B cell (primary cell): ENCODE data around the gene CHRNA5. TPM values are rescaled to one million over a fixed set of nuclear protein-coding genes. Genes with fewer than 3 reads are reported as not detected.

Experiments
- ATAC-seq: fragments of 200-7000 bp; cut with Tn5 transposase; one replicate; pipeline ENCODE4 v1.10.0; 2021; ENCODE audit warnings: low read depth, mild to moderate bottlenecking, moderate number of reproducible peaks, moderate library complexity
- CTCF ChIA-PET: fragments of 350-600 bp; sonication (Branson Sonifier 250); formaldehyde crosslinking; loops from one replicate; lab custom pipeline; 2021; ENCODE audit warnings: antibody characterized with exemption, inconsistent platforms; lab: Charles Lee
- POLR2A ChIA-PET: fragments of 350-600 bp; sonication (Branson Sonifier 250); formaldehyde crosslinking; loops from one replicate; lab custom pipeline; 2021; ENCODE audit warnings: antibody characterized with exemption; lab: Charles Lee
- DNase-seq: peaks from one replicate; pipeline ENCODE4 v3.0.0; 2013
- H2AFZ ChIP-seq: 2 replicates; pipeline ENCODE4 v1.6.1; 2012; ENCODE audit warnings: mild to moderate bottlenecking, low read depth, low read length; ENCODE audit not compliant: insufficient read depth, poor library complexity, severe bottlenecking
- H3K27ac ChIP-seq, 2 donors: 1 replicate in 1 of 2; 2 replicates in 1 of 2; pipeline ENCODE4 v1.5.1; 2012 to 2013; ENCODE audit warnings: low read length in 2 of 2, mild to moderate bottlenecking in 2 of 2, moderate library complexity in 1 of 2
- H3K27me3 ChIP-seq, 4 experiments: fragments of 200-600 bp in 1 of 4; sonication (generic) in 1 of 4; replicated peaks in 1 of 4; 1 replicate in 2 of 4; 2 replicates in 2 of 4; pipeline versions ENCODE4 v1.6.1 to v1.7.0; 2013 to 2016; ENCODE audit warnings: low read length in 3 of 4, mild to moderate bottlenecking in 2 of 4, mixed read lengths in 1 of 4, moderate library complexity in 1 of 4; ENCODE audit not compliant: insufficient read depth in 4 of 4, control insufficient read depth in 3 of 4; ENCODE audit errors: control extremely low read depth in 1 of 4
- H3K36me3 ChIP-seq, 2 experiments: replicated peaks in 1 of 2; 1 replicate in 1 of 2; 2 replicates in 1 of 2; pipeline versions ENCODE4 v1.6.1 to v1.7.1; 2013; ENCODE audit warnings: low read length in 1 of 2; ENCODE audit not compliant: insufficient read depth in 2 of 2, control insufficient read depth in 1 of 2; ENCODE audit errors: control extremely low read depth in 1 of 2, extremely low read depth in 1 of 2
- H3K4me1 ChIP-seq, 2 donors: fragments of 200-600 bp in 1 of 2; sonication (generic) in 1 of 2; 1 replicate in 1 of 2; 2 replicates in 1 of 2; pipeline versions ENCODE4 v1.5.1 to v1.6.1; 2013 to 2017; ENCODE audit warnings: low read length in 2 of 2; ENCODE audit not compliant: control insufficient read depth in 2 of 2, insufficient read depth in 2 of 2
- H3K4me2 ChIP-seq: replicated peaks from 2 replicates; pipeline ENCODE3; 2012; ENCODE audit warnings: mild to moderate bottlenecking, low read depth, low read length; ENCODE audit not compliant: poor library complexity, severe bottlenecking
- H3K4me3 ChIP-seq, 5 experiments: fragments of 200-600 bp in 1 of 5; sonication (generic) in 1 of 5; 1 replicate in 3 of 5; 2 replicates in 2 of 5; pipeline versions ENCODE4 v1.5.1 to v1.7.0; 2011 to 2016; ENCODE audit warnings: low read length in 4 of 5, mild to moderate bottlenecking in 4 of 5, low read depth in 2 of 5, control low read depth in 1 of 5, moderate library complexity in 1 of 5; ENCODE audit not compliant: insufficient read depth in 1 of 5; ENCODE audit errors: control extremely low read depth in 1 of 5, extremely low read depth in 1 of 5
- H3K79me2 ChIP-seq: fragments of 200-600 bp; sonication (generic); one replicate; pipeline ENCODE4 v1.6.0; 2016; ENCODE audit warnings: low read length; ENCODE audit not compliant: control insufficient read depth, insufficient read depth
- H3K9ac ChIP-seq: fragments of 200-600 bp; sonication (generic); 2 replicates; pipeline ENCODE4 v1.6.1; 2017; ENCODE audit warnings: mild to moderate bottlenecking, low read length, moderate library complexity
- H3K9me3 ChIP-seq, 3 donors: one replicate each; pipeline versions ENCODE4 v1.6.1 to v1.7.1; 2013; ENCODE audit warnings: low read length in 2 of 3; ENCODE audit not compliant: control insufficient read depth in 2 of 3, insufficient read depth in 1 of 3; ENCODE audit errors: control extremely low read depth in 1 of 3
- H4K20me1 ChIP-seq: 2 replicates; pipeline ENCODE4 v1.6.0; 2012; ENCODE audit warnings: mild to moderate bottlenecking, low read length; ENCODE audit not compliant: insufficient read depth, control insufficient read depth, poor library complexity, severe bottlenecking
- H3K27ac Mint-ChIP-seq: one replicate; pipeline ENCODE4 v1.8.0; 2021; ENCODE audit warnings: mixed read lengths
- H3K27me3 Mint-ChIP-seq: one replicate; pipeline ENCODE4 v1.8.0; 2021; ENCODE audit warnings: mixed read lengths
- H3K4me1 Mint-ChIP-seq: one replicate; pipeline ENCODE4 v1.8.0; 2021; ENCODE audit warnings: mixed read lengths
- H3K4me3 Mint-ChIP-seq: one replicate; pipeline ENCODE4 v1.8.0; 2021; ENCODE audit warnings: mixed read lengths
- H3K9me3 Mint-ChIP-seq: one replicate; pipeline ENCODE4 v1.8.0; 2022; ENCODE audit warnings: mixed read lengths; ENCODE audit not compliant: insufficient read depth
- EZH2 ChIP-seq: IDR thresholded peaks from 2 replicates; pipeline ENCODE4 v1.6.1; 2012; ENCODE audit warnings: borderline replicate concordance, low read depth, mild to moderate bottlenecking, moderate library complexity, low read length; ENCODE audit not compliant: insufficient read depth, poor library complexity, severe bottlenecking
- WGBS: methylation state at CpG from one replicate; pipeline ENCODE4 v1.1.5; 2013; ENCODE audit warnings: missing lambda C conversion rate; ENCODE audit not compliant: insufficient coverage; 5-methylcytosine and 5-hydroxymethylcytosine counted together
- intact Hi-C: fragments of 100-400 bp; cut with micrococcal nuclease; formaldehyde crosslinking; loops from one replicate; pipeline ENCODE4 v1.10.0; 2022
- polyA plus RNA-seq: library from polyadenylated mRNA; depleted of rRNA; stranded (reverse); fragments of >200 nt; gene quantifications from 2 replicates; pipeline ENCODE4 v1.2.3, GENCODE V29; 2012
- total RNA-seq, 2 donors: library from RNA; stranded (reverse); fragments of 120-200 nt in 1 of 2; gene quantifications; 1 replicate in 1 of 2; 2 replicates in 1 of 2; pipeline versions ENCODE4 v1.2.3 to v1.2.4, GENCODE V29; 2013 to 2022
- TF ChIP-seq, protein P1 (sequence below): fragments of 200-600 bp; IDR thresholded peaks from one replicate; pipeline ENCODE4 v1.8.0; 2022; ENCODE audit warnings: antibody characterized with exemption, mild to moderate bottlenecking

Gene CHRNA5
- total and polyA plus RNA-seq, 2 donors (not counting 1 experiment from before 2014, with no cell fraction given): 0.09 to 1.2 TPM

DNA sequence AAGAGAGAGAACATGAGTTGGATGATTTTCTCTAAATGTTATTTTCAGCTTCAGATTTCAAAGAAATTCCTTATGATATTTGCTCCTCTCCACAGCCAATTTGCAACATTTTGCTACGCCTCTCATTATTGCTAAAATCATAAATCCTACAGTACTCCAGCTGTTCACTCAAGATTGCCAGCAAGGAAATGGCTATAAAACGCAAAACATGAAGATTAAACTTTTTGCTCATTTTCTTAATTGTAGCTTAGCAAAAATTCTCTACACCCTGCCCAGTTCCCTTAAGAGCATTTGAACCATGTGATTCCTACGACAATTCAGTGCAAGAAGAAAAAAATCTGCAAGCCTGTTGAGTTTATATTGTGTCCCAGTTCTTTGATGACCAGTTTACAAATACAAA is 48.7 kb downstream of the CHRNA5 start:
- Histone ChIP-seq H3K27ac (no peak overlapping the region), H4K20me1 (no peaks in the 10 kb centered on the region), H3K79me2 (no peaks in the 10 kb centered on the region), H3K36me3 (no peaks in the 10 kb centered on the region), H3K4me3 (no peak overlapping the region), H2AFZ (no peak overlapping the region), H3K9me3 (no peaks in the 10 kb centered on the region), H3K4me2 (no peak overlapping the region), H3K4me1 (peaks cover 0 to 2% of the 10 kb centered on the region in 2 donors), H3K27me3 (peaks cover 0 to 11% (median 5%) of the 10 kb centered on the region in 4 experiments), H3K9ac (no peak overlapping the region)
- WGBS: 100% methylated on average over 1 of the region's 3 CpGs
- CTCF ChIA-PET: interaction anchor here (0.6 to 1.3 kb wide), 2 partner anchors 570 to 1952 kb away, joined by 4 to 5 read pairs; no protein-coding TSS in a partner anchor
- intact Hi-C loops: loop anchor here (10.0 kb wide), 1 partner anchor 291 kb away; no protein-coding TSS in a partner anchor
- POLR2A ChIA-PET: no interaction called here
- H3K27me3 Mint-ChIP-seq: peaks cover 7% of the 10 kb centered on the region
- TF ChIP-seq EZH2: no peak
- TF ChIP-seq, protein P1, sequence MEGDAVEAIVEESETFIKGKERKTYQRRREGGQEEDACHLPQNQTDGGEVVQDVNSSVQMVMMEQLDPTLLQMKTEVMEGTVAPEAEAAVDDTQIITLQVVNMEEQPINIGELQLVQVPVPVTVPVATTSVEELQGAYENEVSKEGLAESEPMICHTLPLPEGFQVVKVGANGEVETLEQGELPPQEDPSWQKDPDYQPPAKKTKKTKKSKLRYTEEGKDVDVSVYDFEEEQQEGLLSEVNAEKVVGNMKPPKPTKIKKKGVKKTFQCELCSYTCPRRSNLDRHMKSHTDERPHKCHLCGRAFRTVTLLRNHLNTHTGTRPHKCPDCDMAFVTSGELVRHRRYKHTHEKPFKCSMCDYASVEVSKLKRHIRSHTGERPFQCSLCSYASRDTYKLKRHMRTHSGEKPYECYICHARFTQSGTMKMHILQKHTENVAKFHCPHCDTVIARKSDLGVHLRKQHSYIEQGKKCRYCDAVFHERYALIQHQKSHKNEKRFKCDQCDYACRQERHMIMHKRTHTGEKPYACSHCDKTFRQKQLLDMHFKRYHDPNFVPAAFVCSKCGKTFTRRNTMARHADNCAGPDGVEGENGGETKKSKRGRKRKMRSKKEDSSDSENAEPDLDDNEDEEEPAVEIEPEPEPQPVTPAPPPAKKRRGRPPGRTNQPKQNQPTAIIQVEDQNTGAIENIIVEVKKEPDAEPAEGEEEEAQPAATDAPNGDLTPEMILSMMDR: no peak
- peaks cover 4% of the 10 kb centered on the region for H3K4me1 Mint-ChIP-seq
- H3K27ac Mint-ChIP-seq: no peak overlapping the region
- no peak overlapping the region for H3K4me3 Mint-ChIP-seq
- no peak for ATAC-seq
- no peaks in the 10 kb centered on the region for H3K9me3 Mint-ChIP-seq
- no peak for DNase-seq

DNA sequence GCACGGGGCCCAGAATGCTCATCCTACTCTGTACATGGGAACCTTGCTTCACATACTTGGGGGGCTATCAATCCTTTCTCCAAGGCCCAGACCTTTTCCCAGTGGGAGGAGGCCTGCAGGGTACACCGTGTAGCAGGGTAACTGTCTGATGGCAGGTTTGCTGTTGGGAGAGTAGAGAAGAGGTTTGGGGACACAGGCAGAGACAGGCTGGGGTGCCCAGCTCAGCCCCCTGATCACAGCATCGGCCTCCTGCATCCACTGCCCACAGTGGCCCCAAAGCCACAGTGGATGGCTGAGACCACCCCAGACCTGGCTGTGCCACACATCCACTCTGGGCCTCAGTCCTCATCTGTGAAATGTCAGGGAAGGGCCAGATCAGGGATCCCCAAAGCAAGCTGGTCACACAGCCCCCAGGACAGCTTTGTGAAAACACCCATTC is 49.9 kb downstream of the CHRNA5 start:
- no peak overlapping the region for H3K27ac ChIP-seq
- H3K27me3 ChIP-seq: peaks cover 0 to 21% (median 13%) of the 10 kb centered on the region in 4 experiments
- H3K9ac ChIP-seq: no peak overlapping the region
- Mint-ChIP-seq H3K4me3 (no peak overlapping the region), H3K4me1 (peaks cover 4% of the 10 kb centered on the region), H3K27me3 (peaks cover 14% of the 10 kb centered on the region), H3K9me3 (no peaks in the 10 kb centered on the region), H3K27ac (no peak overlapping the region)
- ChIA-PET POLR2A (no interaction called here), CTCF (interaction anchor here (0.6 to 1.7 kb wide), 2 partner anchors 136 to 1563 kb away, joined by 3 to 6 read pairs; no protein-coding TSS in a partner anchor)
- no peak for DNase-seq
- peaks cover 4 to 8% of the 10 kb centered on the region in 2 donors for H3K4me1 ChIP-seq
- H3K4me2 ChIP-seq: no peak overlapping the region
- intact Hi-C loops: loop anchor here (10.0 kb wide), 1 partner anchor 290 kb away; no protein-coding TSS in a partner anchor
- no peak overlapping the region for H3K4me3 ChIP-seq
- no peaks in the 10 kb centered on the region for H4K20me1 ChIP-seq
- H3K9me3 ChIP-seq: no peaks in the 10 kb centered on the region
- no peaks in the 10 kb centered on the region for H3K79me2 ChIP-seq
- no peak for ATAC-seq
- WGBS: 75% methylated on average over 2 of the region's 3 CpGs
- TF ChIP-seq, protein P1: no peak
- TF ChIP-seq EZH2: no peak
- H3K36me3 ChIP-seq: no peaks in the 10 kb centered on the region
- no peak overlapping the region for H2AFZ ChIP-seq
